Cardiac fibroblast (primary cell): ENCODE measurements around the gene MICAL2.

ENCODE experiments used
- DNase-seq, 2 donors: peaks; one replicate each; pipeline versions ENCODE4 v3.0.0 to v3.0.0-alpha.2; 2010; ENCODE audit warnings: low read depth in 2 of 2
- H3K4me3 ChIP-seq, 2 donors: replicated peaks in 1 of 2; 1 replicate in 1 of 2; 2 replicates in 1 of 2; pipeline ENCODE4 v1.5.1; 2011; ENCODE audit warnings: low read depth in 2 of 2, low read length in 2 of 2, mild to moderate bottlenecking in 2 of 2, moderate library complexity in 1 of 2
- CTCF ChIP-seq: IDR thresholded peaks from one replicate; pipeline ENCODE4 v1.5.1; 2011; ENCODE audit warnings: low read depth, mild to moderate bottlenecking, low read length, inconsistent platforms

Gene MICAL2

GRCh38 chr11:12090761-12091258 is 19.6 kb upstream of the MICAL2 start:
- no peak for TF ChIP-seq CTCF
- peak in 1 of 2 donors; percentile 53 for DNase-seq
- H3K4me3 ChIP-seq = no peak overlapping the region

- DNase-seq = no peak
- TF ChIP-seq CTCF = no peak
- no peak overlapping the region for H3K4me3 ChIP-seq
Measured at GRCh38 chr11:12091956-12092558, 18.3 kb upstream of the MICAL2 start.

DNA sequence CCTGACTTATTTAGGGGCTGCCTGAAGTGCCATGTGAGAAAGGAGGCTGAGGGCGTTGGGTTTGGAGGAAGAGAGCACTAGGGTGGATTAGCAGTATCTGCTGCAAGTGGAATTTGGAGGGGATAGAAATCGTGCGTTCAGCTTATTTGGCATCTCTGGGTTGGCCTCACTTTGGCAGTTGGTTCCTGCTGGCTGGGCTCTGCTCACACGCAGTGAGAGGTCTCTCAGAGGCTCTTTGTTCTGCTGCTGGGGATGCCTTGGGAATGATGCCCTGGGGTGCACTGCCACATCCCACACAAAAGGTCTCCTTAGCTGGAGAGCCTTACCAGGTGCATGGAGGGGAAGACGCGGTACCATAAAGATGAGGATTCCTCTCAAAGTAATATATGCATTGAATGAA is 17.7 kb upstream of the MICAL2 start:
- H3K4me3 ChIP-seq = no peak overlapping the region
- DNase-seq = no peak
- no peak for TF ChIP-seq CTCF

GRCh38 chr11:12094872-12095800 is 15.3 kb upstream of the MICAL2 start:
- DNase-seq = no peak
- TF ChIP-seq CTCF = no peak
- H3K4me3 ChIP-seq = no peak overlapping the region

- no peak for TF ChIP-seq CTCF
- DNase-seq = no peak
- no peak overlapping the region for H3K4me3 ChIP-seq
Measured at GRCh38 chr11:12097219-12097618, 13.2 kb upstream of the MICAL2 start.

DNA sequence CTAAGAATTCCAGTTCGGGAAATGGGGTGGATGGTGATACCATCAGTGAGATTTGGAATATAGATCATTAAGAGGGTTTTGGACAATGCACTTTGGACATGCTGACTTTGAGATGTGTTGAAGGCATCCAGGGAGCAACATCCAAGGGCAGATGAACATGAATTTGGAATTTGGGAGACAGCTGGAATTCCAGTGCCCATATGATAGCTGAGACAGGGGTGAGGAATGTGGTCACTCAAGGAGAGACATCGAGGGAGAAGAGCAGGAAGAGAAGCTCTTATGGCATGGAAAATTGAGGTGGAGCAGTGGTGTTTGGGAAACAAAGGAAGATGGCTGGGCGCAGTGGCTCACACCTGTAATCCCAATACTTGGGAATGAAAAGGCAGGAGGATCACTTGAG is 11.8 kb upstream of the MICAL2 start:
- no peak overlapping the region for H3K4me3 ChIP-seq
- TF ChIP-seq CTCF = no peak
- DNase-seq = no peak
